GM12864 (cell line): ENCODE results near the gene CIROP.

Experiments used
- DNase-seq: peaks from one replicate; pipeline ENCODE4 v3.0.0-alpha.2; 2011; ENCODE audit warnings: low read depth
- H3K4me3 ChIP-seq: 2 replicates; pipeline ENCODE4 v1.5.1; 2011; ENCODE audit warnings: mild to moderate bottlenecking, low read depth, low read length, control low read depth
- TF ChIP-seq, protein P1 (sequence below): IDR thresholded peaks from 2 replicates; pipeline ENCODE4 v1.5.1; 2011; ENCODE audit warnings: low read depth, mild to moderate bottlenecking, moderate library complexity, low read length, control low read depth, inconsistent platforms; ENCODE audit errors: missing control alignments

Gene CIROP

DNA sequence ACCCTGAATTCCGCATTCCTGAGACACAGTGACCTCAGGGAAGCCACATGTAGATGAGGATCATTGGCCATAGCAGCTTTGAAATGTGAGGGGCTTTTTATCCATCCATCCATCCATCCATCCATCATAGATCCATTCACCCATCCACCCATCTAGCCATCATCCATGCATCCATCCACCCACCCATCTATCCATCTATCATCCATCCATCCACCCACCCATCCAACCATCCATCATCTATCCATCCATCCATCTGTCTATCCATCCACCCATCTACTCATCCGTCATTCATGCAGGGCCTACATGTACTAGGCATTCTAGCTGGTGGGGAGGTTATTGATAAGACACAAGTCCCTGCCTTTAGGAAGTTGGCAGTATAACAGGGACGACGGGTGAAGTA, 42.2 kb upstream of the CIROP start:
- H3K4me3 ChIP-seq: no peak overlapping the region
- TF ChIP-seq, protein P1, sequence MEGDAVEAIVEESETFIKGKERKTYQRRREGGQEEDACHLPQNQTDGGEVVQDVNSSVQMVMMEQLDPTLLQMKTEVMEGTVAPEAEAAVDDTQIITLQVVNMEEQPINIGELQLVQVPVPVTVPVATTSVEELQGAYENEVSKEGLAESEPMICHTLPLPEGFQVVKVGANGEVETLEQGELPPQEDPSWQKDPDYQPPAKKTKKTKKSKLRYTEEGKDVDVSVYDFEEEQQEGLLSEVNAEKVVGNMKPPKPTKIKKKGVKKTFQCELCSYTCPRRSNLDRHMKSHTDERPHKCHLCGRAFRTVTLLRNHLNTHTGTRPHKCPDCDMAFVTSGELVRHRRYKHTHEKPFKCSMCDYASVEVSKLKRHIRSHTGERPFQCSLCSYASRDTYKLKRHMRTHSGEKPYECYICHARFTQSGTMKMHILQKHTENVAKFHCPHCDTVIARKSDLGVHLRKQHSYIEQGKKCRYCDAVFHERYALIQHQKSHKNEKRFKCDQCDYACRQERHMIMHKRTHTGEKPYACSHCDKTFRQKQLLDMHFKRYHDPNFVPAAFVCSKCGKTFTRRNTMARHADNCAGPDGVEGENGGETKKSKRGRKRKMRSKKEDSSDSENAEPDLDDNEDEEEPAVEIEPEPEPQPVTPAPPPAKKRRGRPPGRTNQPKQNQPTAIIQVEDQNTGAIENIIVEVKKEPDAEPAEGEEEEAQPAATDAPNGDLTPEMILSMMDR: no peak
- no peak for DNase-seq

DNA sequence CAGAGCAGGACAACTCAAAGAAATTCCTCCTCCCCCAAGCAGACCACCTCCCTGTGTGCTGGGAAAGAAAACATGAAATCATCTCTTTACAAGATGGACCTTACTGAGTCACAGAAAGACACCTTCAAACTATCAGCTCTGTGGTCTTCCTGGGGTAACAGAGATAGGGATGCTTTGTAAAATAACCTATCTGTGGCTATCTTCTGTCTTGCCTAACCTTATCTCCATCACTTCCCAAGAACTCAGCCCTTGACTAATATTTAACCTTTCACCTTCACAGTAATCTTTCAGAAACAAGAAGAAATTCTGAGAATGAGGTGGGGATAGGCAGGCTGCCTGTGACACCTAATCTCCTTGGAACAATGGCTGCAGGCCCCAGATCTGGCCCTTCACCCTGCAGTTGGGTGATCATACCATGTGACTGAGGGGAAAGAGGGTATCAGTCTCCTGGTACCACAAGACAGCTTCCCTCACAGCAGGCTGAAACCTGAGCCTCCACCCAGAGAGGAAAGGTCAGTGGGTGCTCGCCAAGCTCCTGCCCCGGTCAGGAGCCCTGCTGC, 41.6 kb upstream of the CIROP start:
- TF ChIP-seq, protein P1: no peak
- no peak for DNase-seq
- H3K4me3 ChIP-seq: no peak overlapping the region

DNA sequence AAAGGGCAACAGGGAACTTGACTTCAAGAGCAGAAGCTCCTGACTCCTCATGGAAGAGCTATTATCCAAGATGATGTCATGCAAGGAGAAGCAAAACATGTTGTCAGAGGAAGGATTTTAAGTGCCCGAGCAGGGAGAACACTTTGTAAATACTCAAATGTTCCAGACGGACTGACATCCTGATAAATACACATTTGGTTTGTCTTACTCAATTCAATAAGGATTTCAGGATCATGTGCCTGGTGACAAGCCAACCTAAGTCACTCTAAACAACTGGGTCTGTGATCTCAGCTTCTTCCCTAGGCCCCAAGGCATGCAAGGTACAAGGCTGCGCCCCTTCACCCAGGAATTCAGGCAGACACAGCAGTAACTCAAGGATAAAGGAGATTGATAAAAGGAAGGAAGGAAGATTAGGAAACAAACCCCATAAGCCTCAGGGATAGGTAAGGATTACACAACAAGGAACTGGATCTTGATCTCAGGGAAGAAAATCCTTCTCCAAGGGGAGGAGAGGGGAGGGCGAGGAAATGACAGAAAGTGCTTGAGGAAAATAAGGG, 41.1 kb upstream of the CIROP start:
- no peak for DNase-seq
- H3K4me3 ChIP-seq: no peak overlapping the region
- TF ChIP-seq, protein P1: no peak

DNA sequence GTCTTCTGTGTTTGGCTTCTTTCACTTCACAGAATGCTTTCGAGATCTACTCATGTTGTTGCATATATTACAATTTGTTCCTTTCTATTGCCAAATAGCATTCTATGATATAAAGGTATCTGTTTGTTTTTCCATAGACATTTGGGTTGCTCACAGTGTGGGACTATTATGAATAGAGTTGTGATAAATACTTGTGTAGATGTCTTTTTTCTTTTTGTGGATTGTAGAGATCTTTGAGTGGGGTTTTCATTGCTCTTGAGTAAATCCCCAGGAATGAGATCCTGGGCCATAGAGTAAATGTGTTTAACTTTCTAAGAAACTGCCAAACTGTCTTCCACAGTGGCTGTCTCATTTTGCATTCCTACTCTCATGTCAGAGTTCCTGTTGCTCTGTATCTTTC, 39.1 kb upstream of the CIROP start:
- TF ChIP-seq, protein P1: no peak
- H3K4me3 ChIP-seq: no peak overlapping the region
- no peak for DNase-seq

DNA sequence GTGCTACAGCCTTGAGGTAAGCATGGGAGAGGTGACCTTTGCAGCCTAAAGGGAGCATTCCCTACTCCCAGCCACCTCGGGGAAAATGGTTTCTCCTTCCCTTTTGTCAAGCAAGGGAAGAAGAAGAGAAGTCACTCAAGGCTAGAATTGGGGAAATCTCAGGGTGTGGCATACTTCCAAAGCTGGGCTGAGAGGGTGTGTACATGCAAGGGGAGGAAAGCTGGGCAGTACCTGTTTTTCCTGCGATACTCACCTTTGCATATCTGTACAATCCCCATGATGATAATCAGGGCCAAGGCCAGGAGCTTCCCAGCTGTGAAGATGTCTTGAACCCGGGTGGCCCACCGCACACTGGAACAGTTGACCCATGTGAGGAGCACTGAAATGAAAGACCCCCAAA, 38.0 kb upstream of the CIROP start:
- TF ChIP-seq, protein P1: no peak
- DNase-seq: no peak
- H3K4me3 ChIP-seq: no peak overlapping the region

DNA sequence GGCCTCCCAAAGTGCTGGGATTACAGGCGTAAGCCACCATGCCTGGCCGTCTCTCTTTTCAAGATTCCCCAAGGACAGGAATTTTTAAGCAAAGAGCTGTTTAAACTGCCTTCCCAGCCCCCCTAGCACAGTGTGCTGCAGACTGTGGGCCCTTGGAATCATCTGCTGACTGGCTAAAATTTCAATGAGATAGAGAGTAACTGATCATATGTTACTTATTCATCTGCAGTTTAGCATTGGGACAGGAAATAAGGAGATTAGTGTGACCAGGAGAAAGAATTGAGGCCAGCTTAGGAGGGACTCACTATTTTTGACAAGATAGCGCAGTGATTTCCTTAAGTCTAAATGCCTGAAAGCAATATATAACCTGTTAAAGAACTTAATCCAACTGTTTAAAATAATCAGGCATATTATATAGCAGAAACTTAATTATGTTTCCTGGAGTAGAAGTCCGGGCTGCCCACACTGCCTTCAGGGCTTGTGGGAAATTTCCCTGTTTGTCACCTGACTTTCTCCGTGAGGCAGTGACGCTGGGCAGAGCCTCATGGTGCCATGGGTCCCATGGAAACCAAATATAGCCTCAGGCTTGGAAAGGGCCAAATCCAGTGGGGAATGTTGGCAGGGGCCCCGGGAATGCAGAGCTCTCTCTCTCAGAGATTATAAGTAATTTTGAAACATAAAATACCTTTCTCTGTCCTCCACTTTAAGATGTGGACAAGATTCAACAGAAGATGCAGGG, 37.1 kb upstream of the CIROP start:
- TF ChIP-seq, protein P1: no peak
- no peak for DNase-seq
- no peak overlapping the region for H3K4me3 ChIP-seq

DNA sequence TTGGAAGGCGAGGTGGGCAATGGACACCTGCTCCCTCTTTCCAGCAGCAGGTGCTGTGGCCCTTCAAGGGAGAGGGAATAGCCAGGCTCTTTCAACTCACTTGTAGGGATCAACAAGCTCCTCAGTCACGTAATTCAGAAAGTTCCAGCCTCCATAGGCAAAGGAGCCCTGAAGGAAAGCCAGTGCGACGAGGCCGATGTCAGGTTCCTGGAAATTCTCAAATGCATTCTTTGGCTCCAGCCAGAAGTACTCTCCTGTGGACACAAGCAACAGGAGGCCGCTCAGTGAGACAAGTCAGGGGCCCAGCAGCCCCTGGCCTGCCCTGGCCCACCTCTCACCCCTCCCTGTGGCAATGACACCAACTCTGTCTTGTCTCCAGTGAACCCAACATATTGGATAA, 35.6 kb upstream of the CIROP start:
- H3K4me3 ChIP-seq: no peak overlapping the region
- DNase-seq: no peak
- TF ChIP-seq, protein P1: no peak
